IPS DF 4.7 (cell line): Measurements from ENCODE around the gene RAD51B.

Experiments
- DNase-seq: peaks from one replicate; pipeline ENCODE4 v3.0.0-alpha.2; 2013; ENCODE audit warnings: low spot score; ENCODE audit errors: extremely low read depth

The RAD51B gene

DNA sequence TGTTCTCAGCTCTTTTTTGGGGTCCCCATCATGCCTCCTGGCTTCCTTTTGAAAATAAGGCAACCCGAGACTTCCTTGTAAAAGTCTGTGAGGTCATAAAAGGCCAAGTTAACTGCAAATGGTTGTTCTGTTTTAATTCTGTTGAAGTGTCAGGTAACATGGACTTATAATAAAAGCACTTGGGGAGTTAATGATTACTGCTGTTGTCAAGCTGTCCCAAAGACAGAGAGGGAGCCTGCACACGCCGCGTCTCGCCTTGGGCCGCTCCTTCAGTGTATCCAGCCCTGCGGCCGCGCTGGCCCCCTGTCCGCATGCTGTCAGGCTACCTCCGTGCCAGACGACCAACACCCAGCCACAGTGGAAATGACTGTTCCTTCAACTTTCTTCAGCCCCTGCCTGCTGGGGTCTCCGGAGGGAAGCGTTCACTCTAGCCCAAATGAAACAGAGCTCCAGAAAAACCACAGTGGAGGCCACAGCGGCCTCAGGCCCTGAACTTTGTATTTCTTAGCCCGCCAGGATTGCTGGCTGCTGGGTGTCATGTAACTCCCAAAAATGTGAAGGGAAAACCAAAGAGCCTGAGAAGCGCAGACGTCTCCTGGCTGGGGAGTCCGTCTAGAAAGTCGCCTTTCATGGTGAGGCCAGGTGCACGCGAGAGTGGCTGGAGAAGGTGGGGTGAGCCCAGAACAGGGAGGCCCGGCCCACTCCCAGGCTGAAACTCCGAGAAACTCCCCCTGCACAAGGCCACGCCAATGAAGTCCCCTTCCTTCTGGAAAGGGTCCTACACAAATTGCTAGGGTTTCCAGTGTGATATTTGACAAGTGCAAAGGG lies 784.2 kb downstream of the RAD51B start:
- no peak for DNase-seq

DNA sequence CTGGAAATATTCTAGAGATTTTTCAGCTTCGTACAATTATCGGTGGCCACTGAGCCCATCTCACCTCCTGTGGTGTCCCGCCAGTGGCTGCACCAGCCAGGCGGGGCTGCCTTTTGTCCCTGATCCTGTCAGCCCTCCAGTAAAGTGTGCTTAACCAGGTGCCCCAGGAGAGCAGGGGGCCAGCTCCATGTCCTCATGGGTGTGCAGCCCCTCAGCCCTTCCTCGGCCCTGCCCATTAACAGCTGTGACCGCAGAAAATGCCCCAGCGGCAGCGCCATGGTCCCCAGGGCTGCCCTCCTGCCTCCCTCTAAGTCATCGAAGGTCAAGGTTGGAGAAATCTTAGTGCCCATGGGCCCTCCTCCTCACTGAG lies 784.8 kb downstream of the RAD51B start:
- no peak for DNase-seq

DNA sequence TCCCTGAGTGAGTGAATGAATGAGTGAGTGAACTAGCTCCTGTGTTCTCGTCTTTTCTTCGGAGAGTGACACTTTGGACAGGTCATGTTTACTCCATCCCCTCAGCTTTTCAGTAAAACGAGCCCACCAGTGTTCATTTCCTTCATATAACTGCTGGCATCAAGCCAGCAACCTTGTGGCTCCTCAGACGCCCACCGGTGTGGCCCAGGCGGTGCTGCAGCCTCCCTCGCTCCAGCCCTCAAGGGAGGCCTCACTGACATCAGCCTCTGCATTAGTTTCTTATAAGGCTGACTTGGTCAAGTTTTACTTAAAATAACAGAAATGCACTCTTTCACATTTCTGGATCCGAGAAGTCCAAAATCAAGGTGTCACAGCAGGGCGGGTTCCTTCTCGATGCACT lies 785.2 kb downstream of the RAD51B start:
- no peak for DNase-seq

DNA sequence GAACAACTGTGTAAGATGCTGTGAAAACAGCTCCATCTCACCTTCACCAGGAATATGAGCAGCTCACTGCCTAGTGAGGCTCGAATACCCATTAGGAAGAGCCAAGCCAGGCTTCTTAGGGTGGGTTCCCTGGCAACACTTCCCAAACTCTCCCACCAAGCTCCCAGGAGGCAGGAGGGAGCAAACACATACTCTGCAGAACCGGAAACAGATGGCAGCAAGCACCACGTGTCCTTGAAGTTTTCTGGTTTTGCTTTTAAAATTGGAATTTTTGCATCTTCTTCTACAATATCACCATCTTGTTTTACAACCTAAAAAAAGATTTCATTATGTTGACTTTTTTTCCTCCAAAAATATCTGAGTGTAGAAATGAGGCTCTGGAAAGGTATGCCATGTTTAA lies 786.6 kb downstream of the RAD51B start:
- no peak for DNase-seq

DNA sequence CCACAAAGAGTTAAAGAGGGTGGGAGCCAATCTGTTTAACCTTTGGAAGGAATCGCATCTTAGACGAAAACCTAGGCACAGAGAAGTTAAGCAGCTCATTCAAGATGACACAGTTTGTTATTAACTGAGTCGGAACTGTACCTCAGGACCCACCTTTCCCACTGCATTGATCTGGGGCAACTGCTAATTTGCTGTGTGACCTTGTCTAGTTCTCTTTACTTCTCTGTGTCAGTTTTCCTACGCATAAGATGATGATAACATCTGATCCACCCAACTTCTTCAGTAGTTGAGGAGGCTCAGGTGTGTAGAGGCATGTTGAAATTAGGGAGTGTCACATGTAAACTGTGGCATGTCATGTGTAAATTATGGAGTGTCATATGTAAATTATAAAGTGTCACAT lies 787.1 kb downstream of the RAD51B start:
- no peak for DNase-seq

DNA sequence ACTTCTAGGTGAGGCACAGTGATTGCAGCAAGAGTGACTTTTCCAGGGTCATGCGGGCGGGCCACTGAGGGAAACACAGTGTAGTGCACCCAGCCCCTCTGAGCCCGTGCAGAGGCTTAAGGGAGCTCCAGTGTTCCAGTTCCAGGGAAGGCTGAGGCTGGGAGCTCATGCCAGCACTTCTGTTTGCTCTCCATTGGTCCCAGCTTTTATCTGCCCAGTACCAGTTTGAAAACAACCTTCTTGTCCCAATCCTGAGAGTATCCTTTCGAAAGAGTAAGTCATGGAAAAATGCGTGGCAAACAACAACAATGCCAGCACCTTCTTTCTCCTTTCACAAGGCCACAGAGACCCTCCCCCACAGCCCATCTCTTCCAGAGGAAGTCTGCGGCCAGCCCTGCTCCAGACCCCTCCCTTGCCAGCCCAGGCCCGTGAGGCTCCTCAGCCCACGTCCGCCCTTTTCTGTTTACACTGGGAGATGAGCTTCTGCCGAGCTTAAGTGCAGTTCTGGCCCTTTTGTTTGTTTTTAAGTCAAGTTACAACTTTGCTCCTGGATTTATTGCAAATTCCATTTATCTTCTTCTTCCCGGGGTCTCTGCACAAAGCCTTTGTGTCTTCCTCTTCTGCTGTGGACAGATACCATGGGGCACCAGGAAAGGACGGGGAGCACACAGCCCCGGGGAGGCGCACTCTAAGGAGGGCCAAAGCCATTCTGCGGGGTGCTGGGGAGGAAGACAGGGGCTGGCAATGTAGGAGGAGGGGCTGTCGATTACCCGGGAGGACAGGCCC lies 787.7 kb downstream of the RAD51B start:
- DNase-seq = no peak

DNA sequence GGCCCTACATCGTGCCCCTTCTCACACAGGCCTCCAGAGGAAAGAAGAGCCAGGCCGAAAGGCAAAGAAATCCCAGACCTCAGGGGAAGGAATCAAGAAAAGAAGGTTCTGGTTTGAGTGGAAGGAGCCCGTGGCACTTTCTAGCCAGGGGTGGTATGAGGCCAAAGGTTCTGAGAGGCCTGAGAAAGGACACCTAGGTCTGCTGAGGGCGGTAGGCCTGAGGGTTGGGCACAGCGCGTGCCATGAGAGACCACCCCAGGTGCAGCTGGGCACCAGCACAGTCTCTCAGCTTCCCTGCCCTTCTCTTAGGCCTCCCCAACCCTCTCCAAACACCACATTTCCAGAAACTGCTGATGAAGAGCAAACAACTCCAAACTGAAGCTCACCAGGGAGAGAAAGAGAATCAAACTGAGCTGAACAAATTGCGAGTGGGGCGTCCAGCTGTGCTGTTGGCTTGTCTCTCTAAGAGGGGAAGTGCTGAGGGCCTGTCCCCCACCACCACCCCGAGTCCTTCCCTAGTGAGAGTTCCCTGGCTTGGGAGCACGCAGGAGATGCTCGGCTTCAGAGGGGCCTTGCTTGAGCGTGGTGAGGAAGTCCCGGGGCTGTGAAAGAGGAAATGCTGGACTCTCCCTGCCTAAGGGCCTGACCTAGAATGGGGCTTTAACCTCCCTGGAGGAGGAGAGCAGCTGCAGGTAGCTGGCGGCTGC lies 788.4 kb downstream of the RAD51B start:
- DNase-seq = no peak

DNA sequence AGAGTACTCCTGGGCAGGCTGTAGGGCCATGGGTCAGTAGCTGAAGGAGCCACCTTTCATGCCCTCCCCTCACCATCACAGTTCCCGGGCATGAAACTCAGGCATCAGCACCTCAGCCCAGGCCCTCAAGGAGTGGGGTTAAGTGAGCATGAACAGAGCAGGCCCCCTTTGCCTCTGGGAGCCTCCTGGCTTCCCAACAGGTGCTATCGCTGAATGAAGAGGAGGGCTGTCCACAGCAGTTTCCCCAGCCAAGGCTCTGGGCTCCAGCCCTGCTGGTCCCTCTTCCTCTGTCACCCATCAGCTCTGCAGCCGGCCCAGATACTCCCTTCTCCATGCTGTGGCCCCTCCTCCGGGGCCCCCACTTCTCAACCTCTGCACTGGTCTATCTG lies 789.0 kb downstream of the RAD51B start:
- DNase-seq = no peak

DNA sequence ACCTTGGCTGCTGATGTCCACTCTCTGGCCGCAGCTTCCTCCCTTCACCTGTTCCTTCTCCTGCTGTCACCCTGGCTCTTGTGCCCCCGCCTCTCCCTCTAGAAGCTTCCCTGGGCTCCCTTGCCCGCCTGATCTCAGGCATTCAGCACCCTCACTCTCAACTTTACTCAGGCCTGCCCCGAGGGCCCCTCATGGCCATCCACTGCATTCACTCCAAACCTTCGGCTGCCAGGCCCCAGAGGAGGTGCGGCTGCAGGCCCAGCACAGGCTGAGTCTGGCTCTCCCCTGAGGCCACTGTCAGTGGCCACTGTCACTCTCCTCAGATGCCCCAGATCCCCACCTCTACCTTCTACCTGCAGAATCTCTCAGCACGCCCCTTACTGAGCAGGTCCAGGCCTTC lies 789.4 kb downstream of the RAD51B start:
- DNase-seq = no peak

DNA sequence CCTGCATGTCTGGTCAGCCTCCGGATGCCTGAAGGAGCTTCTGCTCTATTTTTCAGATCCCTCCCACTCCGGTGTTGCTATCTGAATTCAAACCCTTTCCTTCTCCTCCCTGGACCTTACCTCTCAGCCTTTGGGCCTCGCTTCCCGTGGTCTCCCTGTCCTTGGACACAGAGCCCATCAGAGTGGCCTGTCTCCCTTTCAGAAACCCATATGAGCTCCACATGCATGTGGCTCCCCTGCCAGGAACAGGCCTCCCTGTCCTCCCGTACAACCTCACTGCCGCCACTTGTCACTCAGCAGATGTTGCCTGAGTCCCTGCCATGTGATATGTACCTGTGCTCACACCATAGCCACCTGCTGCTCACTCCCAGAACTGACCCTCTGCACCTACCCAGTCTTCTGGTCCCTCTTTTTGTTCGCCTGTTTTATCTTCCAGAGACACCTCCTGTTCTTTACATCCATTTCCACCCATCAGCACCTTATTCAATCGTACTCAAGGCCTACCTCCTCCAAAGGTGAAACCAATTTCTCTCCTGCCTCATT lies 790.7 kb downstream of the RAD51B start:
- no peak for DNase-seq

DNA sequence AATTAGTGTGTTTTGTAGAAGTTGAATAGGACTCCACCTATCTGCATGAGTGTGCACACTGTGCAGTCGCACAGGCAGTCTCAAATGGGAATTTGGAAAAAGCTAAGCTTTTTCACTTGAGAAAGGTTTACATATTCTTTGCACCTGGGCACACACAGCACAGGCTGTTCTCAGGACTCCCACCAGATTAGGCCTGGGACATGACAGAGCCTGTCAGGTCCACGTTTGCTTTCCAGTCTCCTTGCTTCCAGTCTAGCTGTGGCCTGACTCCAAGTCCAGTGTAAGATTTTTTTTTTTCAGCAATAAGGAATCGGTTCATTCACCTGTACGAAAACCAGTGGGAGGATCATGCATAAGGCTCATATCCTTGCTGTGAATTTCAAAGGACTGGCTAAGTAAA lies 792.0 kb downstream of the RAD51B start:
- no peak for DNase-seq

DNA sequence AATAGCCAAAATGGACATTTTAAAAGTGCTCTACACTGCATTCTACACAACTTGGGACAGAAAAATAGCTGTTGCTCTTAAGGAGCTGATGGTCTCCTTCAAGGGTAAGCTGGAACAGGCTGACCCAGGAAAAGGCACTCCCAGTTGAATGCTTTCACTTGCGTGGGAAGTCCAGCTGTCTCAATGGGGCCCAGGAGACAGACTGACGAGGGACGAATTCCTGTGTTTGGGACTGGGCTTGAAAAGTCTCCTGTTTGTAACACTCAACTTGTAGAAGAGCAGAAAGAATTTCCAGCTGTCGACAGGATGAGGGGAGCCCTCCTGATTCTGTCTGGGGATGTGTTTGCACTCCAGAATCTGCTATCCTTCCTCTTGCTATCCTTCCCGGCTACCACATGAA lies 792.5 kb downstream of the RAD51B start:
- no peak for DNase-seq

DNA sequence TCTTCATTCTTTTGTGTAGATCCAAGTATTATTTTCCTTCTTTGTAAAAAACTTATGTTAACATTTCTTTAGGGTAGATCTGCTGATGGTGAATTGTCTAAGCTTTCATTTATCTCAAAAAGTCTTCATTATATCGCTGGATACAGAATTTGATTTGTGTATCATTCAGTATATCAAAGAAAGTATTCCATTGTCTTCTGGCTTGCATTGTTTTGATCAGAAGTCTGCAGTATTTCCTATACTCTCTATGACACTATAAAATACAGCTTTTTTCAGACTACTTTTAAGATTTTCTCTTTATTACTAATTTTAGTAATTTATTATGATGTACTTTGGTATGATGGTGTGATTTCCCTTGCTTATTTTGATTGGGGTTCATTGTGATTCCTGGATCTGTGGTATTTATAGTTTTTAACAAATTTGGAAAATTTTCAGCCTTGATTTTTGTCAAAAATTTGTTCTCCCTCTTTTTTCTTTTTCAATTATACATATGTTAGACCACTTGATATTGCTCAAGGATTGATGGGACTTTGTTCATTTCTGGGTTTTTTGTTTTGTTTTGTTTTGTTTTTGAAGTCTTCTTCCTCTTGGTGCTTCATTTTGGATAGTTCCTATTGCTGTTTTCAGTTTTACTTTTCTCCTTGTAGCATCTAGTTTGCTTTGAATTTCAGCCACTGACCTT lies 796.8 kb downstream of the RAD51B start:
- no peak for DNase-seq

DNA sequence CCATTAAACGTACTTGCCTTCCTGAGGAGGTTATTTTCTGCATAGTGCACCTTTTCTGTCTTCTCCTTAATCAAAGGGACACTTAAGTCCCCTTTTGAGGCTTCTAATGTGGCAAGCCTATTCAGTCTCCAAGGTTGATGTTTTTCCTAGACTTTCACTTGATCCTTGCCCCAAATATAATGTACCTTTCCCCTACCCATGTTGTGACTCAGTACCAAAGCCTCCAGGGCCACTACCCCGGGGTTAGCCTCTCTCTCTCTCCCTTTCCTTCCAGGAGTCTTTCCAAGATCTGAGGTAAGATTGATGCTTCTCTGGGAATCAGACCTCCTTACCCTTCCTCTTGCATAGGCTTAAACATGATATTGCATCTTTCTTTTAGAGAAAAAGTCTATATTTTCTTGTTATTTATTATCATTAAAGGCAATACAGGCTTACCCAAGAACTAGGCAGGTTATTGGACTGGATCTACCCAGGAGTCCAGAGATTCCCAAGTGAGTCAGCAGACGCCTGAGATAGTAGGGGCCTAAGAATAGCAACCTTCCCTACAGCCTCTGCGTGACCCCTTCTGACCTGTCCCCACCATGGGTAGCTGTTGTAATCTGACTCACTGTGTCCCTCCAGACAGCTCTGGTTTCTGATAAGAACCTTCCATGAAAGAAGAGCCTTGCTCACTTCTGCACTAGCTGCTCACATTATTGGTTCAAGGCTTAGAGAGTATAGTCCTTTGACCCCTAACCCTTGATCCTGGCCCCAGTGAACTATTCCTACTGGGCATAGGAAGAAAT lies 800.4 kb downstream of the RAD51B start:
- no peak for DNase-seq

DNA sequence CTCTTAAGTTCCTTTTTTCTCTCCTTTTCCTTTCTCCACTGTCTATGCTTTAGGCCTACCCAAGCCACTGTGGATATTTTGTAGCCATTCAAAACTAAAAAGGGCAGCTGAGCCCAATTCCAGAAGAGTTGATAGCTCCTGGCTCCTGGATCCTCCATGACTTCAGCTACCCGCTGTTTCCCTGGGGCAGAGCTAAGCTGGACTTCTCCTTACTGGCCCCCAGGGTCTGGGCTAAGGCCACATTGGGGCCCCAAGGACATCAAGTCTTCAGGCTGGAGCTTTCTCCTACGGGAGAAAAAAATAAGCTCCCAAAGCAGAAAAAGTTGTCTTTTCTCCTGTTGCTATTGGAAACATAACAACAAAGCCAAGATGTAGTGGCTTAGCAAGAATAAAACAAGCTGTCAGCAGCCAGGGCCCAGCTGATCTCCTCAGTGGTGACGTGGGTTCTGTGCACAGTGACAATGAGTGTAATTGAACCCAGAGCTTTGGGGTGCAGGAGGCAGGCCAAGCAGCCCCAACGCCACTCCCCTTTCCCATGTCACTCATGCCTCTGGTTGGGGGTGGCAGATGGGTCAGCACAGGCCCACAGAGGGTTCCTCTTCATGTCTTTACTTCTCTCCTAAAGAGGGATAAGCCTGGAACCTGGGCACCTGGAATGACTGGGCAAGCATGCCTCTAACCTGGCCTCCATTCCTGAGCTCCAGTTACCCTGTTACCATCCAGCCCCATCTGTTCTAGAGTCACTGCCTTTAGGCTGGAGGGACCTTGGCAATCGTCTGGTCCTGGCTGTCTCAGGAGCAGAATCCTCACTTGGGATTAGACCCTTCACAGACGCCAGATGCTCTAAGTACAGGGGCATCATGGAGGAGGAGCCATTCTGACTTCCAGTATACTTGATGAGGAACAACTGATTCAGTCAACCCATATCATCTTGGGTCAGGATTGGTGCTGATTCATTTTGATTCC lies 802.1 kb downstream of the RAD51B start:
- DNase-seq = no peak

DNA sequence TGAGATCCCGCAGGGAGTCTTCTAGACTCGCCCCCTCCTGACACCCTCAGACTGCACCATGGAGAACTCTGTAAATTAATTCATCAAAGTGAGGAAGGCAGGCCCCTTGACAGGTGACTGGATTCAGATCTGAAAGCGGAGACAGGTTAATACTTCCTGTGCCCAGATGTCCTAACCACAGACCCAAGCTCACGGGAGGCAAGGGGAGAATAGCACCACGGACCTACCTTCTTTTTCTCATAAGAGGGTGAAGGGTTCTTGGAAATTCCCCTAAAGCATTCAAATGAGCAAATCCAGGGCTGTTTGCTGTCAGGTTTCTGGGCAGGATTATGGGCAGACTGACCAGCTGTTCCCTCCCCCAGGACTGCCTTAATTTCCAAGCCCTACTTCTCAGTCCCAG lies 803.3 kb downstream of the RAD51B start:
- no peak for DNase-seq

DNA sequence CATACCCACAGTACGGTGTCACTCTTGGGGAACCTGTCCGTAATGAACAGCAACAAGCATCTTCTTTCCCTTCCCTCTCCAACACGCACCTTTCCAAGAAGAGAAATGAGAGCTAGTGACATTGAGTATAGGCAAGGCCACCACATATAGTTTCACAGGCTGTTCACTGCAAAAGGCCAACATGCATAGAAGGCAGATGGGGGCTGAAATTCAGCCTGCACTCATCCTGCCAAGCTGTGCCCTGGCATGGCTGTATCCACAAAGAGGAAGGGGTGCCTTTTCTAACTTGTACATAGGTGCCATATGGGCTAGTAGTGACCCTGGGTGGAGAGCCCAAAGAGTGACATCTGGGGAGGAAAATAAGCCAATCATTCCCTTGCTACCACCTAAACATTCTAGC lies 803.7 kb downstream of the RAD51B start:
- DNase-seq = no peak

DNA sequence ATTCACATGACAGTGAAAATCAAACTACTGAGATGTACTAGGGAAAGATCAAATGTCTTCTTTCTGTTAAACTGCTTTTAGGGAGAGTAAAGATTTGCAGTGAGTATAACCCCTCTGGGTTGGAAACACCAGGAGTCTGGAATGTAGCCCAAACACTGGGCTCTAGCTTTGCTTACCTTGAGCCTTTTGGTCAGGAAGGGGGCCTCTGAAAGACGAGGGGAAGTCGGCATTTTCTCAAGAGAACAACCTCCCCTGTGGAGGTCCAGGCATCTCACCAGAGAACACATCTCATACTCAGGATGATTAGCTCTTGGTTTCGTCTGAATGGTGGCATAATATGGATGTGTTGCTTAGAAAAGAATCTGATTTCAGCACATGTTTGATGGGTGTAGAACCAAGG lies 804.2 kb downstream of the RAD51B start:
- no peak for DNase-seq

DNA sequence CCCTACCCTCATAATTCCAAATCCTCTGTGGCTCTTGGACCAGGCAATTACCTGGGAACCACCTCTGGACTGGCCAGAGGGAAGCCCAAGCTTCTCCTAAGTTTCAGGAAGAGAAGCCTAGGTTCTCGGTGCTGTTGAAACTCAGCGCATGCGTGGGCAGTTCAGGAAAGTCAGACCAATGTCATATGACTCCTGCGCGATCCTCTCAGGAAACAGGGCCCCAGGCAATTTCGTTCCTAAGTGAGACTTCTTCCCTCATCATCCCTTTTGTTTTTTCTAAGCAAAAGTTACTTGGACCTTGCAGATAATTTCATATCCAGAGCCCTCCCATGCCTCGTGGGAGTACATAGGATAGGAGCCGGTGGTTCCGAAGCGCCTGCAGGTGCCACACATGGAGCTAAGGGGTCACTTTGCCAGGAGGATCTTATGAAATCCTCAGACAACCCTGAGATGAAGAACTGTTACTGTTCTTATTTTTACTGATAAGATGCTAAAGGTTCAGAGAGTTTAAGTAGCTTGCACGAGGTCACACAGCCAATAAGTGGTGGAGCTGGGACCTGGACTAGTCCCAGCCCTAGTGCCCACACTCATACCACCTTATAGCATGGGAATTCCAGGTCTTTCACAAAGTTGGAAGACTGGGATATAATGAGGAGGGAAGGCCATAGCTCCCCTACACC lies 805.1 kb downstream of the RAD51B start:
- DNase-seq = no peak
